ELR (cell line): ENCODE results near the gene ZC3HAV1.
"Not testable (repeated sequence)": the region's sequence is repeated elsewhere in the genome, so short reads cannot be mapped to it uniquely, and the experiment has no call there.

Source experiments
- DNase-seq: peaks from one replicate; pipeline ENCODE4 v3.0.0-alpha.2; 2015; ENCODE audit warnings: low read depth

Gene ZC3HAV1

GRCh38 chr7:139112316-139112715 is 2.8 kb upstream of the ZC3HAV1 start:
- no peak for DNase-seq

DNA sequence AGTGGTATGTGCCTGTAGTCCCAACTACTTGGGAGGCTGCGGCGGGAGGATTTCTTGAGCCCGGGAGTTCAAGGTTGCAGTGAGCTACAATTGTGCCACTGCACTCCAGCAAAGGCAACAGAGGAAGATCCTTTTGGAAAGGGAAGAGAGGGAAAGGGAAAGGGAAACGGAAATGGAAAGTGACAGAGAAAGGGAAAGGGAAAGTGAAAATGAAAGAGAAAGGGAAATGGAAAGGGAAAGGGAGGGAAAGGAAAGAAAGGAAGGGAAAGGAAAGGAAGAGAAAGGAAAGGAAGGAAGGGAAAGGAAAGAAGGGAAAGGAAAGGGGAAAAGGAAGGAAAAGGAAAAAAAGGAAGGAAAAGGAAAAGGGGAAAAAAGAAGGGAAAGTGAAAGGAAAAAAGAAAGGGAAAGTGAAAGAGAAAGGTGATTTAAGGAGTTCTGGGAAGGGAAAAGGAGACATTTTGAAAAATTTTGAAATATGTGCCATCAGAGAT is 2.3 kb upstream of the ZC3HAV1 start:
- DNase-seq: peak; percentile 35

GRCh38 chr7:139111147-139111546 is 1.6 kb upstream of the ZC3HAV1 start:
- DNase-seq: no peak

DNA sequence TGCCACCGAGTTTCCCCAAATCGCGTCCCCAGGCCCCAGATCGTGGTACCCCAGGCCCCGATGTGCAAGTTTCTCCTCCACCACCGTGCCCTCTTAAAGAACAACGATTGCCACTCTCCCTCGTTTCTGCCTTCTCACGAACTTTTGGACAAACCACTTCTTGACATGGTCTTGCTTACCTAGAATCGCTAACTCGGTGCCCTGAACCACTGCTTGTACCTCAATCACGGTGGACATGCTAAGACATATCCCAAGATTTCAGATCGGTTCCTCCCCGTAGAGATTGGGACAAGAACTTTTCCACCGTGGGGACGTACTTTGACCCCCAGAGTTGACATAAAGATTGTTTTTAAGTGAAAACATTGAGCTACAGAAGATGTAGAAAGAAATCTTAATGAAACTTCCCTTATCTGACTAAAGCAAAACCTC is 477 bp upstream of the ZC3HAV1 start:
- no peak for DNase-seq

- peak; percentile 34 for DNase-seq
Observed at GRCh38 chr7:139108266-139109187, 993 bp downstream of the ZC3HAV1 start.

DNA sequence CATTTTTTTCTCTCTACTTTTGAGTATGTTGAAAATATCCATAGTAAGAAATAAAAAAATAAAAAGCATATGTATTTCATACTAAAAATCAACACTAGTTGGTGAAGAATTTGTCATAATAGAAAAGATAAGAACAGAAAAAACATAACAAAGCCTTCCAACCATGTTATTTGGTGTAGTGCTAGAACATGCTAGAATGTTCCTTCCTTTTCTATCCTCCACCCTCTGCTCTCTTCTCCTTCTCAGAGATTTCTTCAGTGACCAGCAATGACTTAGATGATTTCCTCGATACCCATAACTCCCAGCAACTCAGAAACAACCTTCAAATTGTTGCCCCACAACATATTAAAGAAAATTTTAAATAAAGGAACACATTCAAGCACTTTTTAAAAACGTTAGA is 2.6 kb downstream of the ZC3HAV1 start:
- no peak for DNase-seq

DNA sequence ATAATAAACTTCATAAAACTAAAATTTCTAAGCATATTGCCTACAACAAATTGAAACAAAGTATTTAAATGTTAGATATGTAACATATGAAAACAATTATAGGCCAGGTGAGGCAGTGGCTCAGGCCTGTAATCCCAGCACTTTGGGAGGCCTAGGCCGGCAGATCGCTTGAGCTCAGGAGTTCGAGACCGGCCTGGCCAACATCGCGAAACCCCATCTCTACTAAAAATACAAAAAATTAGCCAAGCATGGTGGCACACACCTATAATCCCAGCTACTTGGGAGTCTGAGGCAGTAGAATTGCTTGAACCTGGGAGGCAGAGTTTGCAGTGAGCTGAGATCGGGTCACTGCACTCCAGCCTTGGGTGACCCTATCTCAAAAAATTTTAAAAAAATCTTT is 3.3 kb downstream of the ZC3HAV1 start:
- not testable (repeated sequence) for DNase-seq

DNA sequence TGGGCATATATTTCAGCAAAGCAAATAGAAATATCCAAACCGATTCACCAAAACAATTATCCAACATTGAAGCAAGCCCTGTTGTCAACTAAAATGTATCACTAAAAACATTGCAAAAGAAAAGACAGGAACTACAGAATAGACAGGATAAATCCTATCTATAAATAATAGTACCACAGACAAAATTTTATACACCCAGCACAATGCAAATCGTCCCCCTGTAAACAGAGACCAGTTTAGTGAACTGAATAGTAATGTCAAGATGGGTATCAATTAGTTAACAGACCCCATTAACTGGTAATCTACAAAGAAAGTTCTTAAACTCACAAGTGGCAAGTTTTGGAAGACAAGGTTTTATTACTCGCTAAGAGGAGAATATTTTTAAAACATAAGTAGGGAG is 4.0 kb downstream of the ZC3HAV1 start:
- DNase-seq: no peak

GRCh38 chr7:139104091-139104450 is 5.4 kb downstream of the ZC3HAV1 start:
- DNase-seq: no peak

DNA sequence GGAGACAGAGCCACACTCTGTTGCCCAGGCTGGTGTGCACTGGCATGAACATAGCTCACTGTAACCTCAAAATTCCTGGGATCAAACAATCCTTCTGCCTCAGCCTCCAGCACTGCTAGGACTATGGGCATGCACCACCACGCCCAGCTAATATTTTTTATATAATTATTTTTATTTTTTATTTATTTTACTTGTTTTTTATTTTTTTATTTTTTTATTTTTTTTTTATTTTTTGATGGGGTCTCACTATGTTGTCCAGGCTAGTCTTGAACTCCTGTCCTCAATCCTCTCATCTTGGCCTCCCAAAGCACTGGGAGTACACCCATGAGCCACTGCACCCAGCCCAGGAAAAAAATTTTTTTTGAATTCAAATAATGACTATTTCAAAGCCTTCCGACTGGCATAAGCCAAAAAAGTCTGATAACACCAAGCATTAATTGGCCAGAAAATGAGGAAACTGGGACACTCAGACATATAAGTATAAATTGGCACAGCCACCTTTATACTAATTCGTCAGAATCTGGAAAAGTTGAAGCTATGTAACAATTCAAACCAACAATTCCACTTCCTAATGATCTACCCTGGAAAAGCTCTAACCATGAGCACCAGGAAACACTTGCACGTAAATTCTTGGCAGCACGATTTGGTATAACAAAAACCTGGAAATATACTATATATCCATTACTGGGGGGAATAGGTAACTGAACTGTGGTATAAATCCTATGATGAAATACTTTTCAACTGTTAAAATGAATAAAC is 6.3 kb downstream of the ZC3HAV1 start:
- DNase-seq: no peak

GRCh38 chr7:139101637-139102158 is 7.8 kb downstream of the ZC3HAV1 start:
- not testable (repeated sequence) for DNase-seq

DNA sequence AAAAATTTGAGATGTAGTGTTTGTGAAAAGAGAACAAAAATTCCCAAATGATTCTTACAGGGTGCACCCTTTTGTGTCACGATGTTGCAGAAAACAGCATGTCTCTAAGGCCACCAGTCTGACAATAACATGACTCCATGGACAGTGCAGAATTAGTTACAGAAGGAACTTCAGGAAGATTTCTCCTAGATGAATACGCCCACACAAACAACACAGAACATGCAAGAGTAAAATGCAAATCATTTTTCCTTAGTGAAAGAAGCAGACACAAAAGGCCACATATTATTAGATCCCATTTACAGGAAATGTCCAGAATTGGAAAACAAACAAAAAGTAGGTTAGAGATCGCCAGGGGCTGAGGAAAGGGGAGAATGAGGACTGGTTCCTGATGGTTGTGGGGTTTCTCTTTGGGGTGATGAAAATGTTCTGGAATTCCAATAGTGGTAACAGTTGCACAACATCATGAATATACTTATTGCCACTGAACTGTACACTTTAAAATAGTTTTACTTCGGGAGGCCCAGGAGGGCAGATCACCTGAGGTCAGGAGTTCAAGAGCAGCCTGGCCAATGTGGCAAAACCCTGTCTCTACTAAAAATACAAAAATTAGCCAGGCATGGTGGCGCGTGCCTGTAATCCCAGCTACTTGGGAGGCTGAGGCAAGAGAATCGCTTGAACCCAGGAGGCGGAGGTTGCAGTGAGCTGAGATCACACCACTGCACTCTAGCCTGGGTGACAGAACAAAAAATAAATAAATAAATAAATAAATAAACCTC is 10.2 kb downstream of the ZC3HAV1 start:
- no peak for DNase-seq

DNA sequence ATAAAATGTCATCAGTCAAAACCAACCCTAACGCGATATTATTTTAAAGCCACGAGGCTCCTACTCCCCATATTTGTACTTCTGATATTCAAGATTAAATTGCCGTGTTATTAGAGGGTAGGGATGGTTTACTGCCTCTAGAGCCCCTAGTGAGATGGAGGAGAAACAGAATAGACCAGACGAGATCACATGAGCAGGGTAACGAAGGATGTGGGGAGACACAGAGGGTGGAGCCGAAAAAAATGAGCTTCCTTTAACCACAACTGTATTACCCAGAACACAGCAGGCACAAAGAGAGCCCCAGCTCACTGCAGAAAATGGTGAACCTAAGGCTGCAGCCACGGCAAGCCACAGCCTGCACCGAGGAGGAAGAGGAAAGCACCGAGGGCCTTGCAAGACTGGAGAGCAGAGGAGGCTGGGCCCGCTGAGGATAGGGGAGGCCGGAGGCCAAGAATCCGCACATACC is 14.3 kb downstream of the ZC3HAV1 start:
- DNase-seq: no peak

- DNase-seq: no peak
Observed at GRCh38 chr7:139094596-139094995, 14.9 kb downstream of the ZC3HAV1 start.

GRCh38 chr7:139094030-139094429 is 15.5 kb downstream of the ZC3HAV1 start:
- no peak for DNase-seq

- DNase-seq: not testable (repeated sequence)
Observed at GRCh38 chr7:139093512-139093911, 16.0 kb downstream of the ZC3HAV1 start.

DNA sequence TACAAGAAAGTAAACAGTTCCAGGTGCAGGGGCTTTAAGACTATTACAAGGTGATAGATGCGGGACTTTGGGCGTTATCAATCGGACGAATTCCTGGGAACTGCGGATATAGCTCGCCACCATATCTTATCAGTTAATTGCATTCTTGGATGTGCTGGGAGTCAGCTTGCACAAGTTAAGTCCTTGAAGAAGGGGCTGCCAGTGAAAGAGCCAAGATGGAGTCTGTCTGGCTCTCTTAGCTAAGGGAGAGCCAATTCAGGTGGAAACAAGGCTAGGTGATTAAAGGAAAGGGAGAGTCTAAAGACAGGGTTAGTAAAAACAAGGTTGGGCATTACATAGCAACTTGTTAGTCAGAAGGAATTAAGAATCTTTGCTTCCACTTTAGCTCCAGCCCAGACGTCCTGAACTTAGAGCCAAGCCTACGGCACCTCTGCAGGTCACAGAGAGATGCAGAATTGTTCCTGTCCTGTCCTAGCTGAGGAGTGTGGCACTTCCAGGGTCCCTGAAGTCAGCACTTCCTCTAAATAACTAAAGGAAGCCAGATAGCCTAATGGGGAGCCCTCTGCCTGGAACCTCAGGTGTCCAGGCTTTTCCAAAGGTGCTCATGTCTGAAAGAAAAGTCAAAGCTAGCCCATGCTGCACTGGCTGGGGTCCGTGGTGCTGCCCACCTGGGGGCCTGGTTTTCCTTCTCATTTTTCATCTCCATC is 17.3 kb downstream of the ZC3HAV1 start:
- no peak for DNase-seq

DNA sequence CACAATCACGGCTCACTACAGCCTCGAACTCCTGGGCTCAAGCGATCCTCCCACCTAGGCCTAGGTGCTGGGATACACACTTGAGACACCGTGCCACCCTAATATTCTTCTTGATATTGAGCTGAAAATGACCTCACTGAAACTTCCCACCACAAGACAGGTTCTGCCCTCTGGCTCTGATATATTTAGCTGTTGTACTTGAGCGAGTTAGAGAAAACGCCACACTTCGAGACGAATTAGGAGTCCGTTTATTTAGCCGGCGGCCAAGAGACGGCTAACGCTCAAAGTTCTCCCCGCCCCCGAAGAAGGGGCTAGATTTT is 17.9 kb downstream of the ZC3HAV1 start:
- no peak for DNase-seq

- no peak for DNase-seq
Observed at GRCh38 chr7:139089118-139089517, 20.4 kb downstream of the ZC3HAV1 start.

GRCh38 chr7:139088268-139088667 is 21.3 kb downstream of the ZC3HAV1 start:
- no peak for DNase-seq

- DNase-seq: no peak
Observed at GRCh38 chr7:139087212-139087611, 22.3 kb downstream of the ZC3HAV1 start.
